T-cell (primary cell): Measurements from ENCODE around the gene PRSS53. TPM values are rescaled to one million over a fixed set of nuclear protein-coding genes. Genes with fewer than 3 reads are reported as not detected.

ENCODE experiments used
- ATAC-seq, 4 experiments: fragments of 200-7000 bp in 3 of 4; fragments of 150-1000 bp in 1 of 4; cut with Tn5 transposase; replicated peaks in 1 of 4; 1 replicate in 3 of 4; 2 replicates in 1 of 4; pipeline ENCODE4 v1.10.0; 2021; ENCODE audit warnings: moderate library complexity in 3 of 4, mild to moderate bottlenecking in 2 of 4, moderate number of reproducible peaks in 1 of 4
- CTCF ChIA-PET, 2 donors: fragments of 300-600 bp; sonication (Branson Sonifier 250); formaldehyde crosslinking; loops; one replicate each; lab custom pipeline; 2022; ENCODE audit warnings: antibody characterized with exemption in 2 of 2; lab: Charles Lee
- POLR2A ChIA-PET, 2 donors: fragments of 300-600 bp; sonication (Branson Sonifier 250); formaldehyde crosslinking; loops; one replicate each; lab custom pipeline; 2022; ENCODE audit warnings: antibody characterized with exemption in 2 of 2; lab: Charles Lee
- DNase-seq, 35 experiments: peaks; one replicate each; pipeline versions ENCODE4 v3.0.0 to v3.0.0-alpha.2; 2013 to 2023
- H3K27ac ChIP-seq: one replicate; pipeline ENCODE4 v1.5.1; 2013; ENCODE audit warnings: low read length
- H3K27me3 ChIP-seq, 2 experiments: replicated peaks in 1 of 2; 1 replicate in 1 of 2; 2 replicates in 1 of 2; pipeline versions ENCODE4 v1.6.1 to v1.7.0; 2013; ENCODE audit warnings: low read length in 1 of 2, mixed read lengths in 1 of 2; ENCODE audit not compliant: control insufficient read depth in 2 of 2, insufficient read depth in 2 of 2; ENCODE audit errors: extremely low read depth in 1 of 2
- H3K36me3 ChIP-seq, 2 donors: 1 replicate in 1 of 2; 2 replicates in 1 of 2; pipeline versions ENCODE4 v1.6.1 to v1.7.0; 2013; ENCODE audit warnings: low read length in 1 of 2; ENCODE audit not compliant: control insufficient read depth in 2 of 2, insufficient read depth in 1 of 2; ENCODE audit errors: extremely low read depth in 1 of 2
- H3K4me1 ChIP-seq, 2 experiments: 1 replicate in 1 of 2; 2 replicates in 1 of 2; pipeline versions ENCODE4 v1.6.1 to v1.7.0; 2013; ENCODE audit warnings: low read length in 2 of 2, mixed read lengths in 1 of 2; ENCODE audit not compliant: insufficient read depth in 2 of 2, control insufficient read depth in 1 of 2; ENCODE audit errors: extremely low read depth in 1 of 2
- H3K4me3 ChIP-seq, 2 donors: 1 replicate in 1 of 2; 2 replicates in 1 of 2; pipeline versions ENCODE4 v1.5.1 to v1.7.0; 2013; ENCODE audit warnings: mild to moderate bottlenecking in 2 of 2, low read length in 1 of 2, moderate library complexity in 1 of 2; ENCODE audit not compliant: control insufficient read depth in 1 of 2; ENCODE audit errors: extremely low read depth in 1 of 2
- H3K9me3 ChIP-seq: 2 replicates; pipeline ENCODE4 v1.7.0; 2013
- H3K27ac Mint-ChIP-seq, 2 donors: one replicate each; pipeline ENCODE4 v1.8.0; 2020 to 2021; ENCODE audit warnings: mild to moderate bottlenecking in 2 of 2, mixed read lengths in 2 of 2
- H3K27me3 Mint-ChIP-seq, 2 donors: one replicate each; pipeline ENCODE4 v1.8.0; 2021 to 2022; ENCODE audit warnings: mixed read lengths in 2 of 2
- H3K36me3 Mint-ChIP-seq: one replicate; pipeline ENCODE4 v1.8.0; 2021; ENCODE audit warnings: mixed read lengths
- H3K4me1 Mint-ChIP-seq, 3 donors: one replicate each; pipeline ENCODE4 v1.8.0; 2020 to 2022; ENCODE audit warnings: mixed read lengths in 3 of 3, mild to moderate bottlenecking in 1 of 3
- H3K4me3 Mint-ChIP-seq, 3 donors: one replicate each; pipeline ENCODE4 v1.8.0; 2020 to 2022; ENCODE audit warnings: mild to moderate bottlenecking in 3 of 3, mixed read lengths in 3 of 3, moderate library complexity in 3 of 3
- H3K9me3 Mint-ChIP-seq, 3 donors: one replicate each; pipeline ENCODE4 v1.8.0; 2020 to 2022; ENCODE audit warnings: mixed read lengths in 3 of 3
- WGBS: methylation state at CpG from one replicate; pipeline ENCODE4 v1.1.5; 2013; ENCODE audit warnings: missing lambda C conversion rate; ENCODE audit not compliant: insufficient coverage; 5-methylcytosine and 5-hydroxymethylcytosine counted together
- total RNA-seq, 35 experiments: library from RNA in 6 of 35; stranded (reverse) in 6 of 35; fragments of 120-200 nt in 1 of 35; gene quantifications; one replicate each; pipeline versions ENCODE4 v1.2.1 to v1.2.4 and lab custom pipeline; 2013 to 2026

PRSS53 gene
- total RNA-seq, 5 donors from 2014 or later (not counting 1 experiment from before 2014, with no cell fraction given) = 4.5 to 15.3 (median 13.1) TPM

DNA sequence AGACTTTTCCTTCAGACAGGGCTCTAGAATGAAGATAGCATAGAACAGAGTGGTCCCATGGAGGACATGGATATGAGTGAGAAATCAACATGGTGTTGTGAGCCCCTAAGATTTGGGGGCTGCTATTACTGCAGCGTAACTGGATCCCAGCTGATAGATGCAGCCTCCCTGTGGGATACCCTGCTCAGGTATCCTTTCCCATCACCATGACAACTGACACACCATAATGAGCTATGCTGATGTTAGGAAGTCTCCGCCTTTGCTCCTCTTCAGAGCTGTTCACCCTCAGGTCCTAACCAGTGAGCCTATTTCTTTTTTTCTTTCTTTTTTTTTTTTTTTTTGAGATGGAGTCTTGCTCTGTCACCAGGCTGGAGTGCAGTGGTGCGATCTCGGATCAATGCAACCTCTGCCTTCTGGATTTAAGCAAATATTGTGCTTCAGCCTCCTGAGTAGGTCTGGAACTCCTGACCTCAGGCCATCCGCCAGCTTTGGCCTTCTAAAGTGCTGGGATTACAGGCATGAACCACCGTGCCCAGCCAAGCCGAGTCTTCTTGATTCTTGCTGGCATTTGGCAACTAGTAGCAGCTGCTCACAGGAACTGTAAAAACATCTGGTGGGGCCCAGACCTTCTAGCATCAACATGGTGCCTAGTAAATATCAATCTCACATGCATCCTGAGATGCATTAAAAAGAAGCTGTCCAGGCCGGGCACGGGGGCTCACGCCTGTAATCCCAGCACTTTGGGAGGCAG, 38.3 kb downstream of the PRSS53 start:
- Mint-ChIP-seq H3K27ac (no peak overlapping the region), H3K4me1 (peaks cover 0 to 2% (median 0%) of the 10 kb centered on the region in 3 donors), H3K9me3 (no peaks in the 10 kb centered on the region), H3K27me3 (no peaks in the 10 kb centered on the region), H3K4me3 (no peak overlapping the region), H3K36me3 (peaks cover 3% of the 10 kb centered on the region)
- Histone ChIP-seq H3K36me3 (no peaks in the 10 kb centered on the region), H3K27ac (no peak overlapping the region), H3K4me1 (no peaks in the 10 kb centered on the region), H3K9me3 (no peaks in the 10 kb centered on the region), H3K4me3 (no peak overlapping the region), H3K27me3 (no peaks in the 10 kb centered on the region)
- POLR2A ChIA-PET = interaction anchor here in 1 of 2 donors (0.6 kb wide), 1 partner anchor 705 kb away, joined by 11 read pairs; no protein-coding TSS in a partner anchor
- DNase-seq (no peak), ATAC-seq (no peak)
- 92% methylated on average over 8 of the region's 10 CpGs for WGBS
- CTCF ChIA-PET = interaction anchor here in 1 of 2 donors (0.6 kb wide), 1 partner anchor 13 kb away, joined by 3 read pairs; no protein-coding TSS in a partner anchor

DNA sequence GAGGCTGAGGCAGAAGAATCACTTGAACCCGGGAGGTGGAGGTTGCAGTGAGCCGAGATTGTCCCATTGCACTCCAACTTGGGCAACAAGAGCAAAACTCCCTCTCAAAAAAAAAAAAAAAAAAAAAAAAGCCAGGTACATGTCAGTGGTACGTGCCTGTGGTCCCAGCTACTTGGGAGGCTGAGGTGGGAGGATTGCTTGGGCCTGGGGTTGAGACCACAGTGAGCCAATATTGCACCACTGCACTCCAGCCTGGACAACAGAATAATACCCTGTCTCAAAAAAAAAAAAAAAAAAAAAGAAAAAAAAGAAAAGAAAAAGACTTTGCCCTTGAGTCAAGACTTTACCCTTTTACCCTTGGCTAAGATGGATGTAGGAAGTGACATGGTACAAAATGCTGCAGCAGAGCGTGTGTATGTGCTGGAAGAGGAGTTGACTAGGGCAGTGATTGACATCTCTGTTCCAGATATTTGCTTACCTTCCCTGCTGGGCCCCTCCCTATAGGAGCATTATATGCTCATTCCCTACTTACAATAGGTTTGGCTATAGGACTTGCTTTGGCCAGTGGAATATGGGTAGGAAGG, 44.8 kb downstream of the PRSS53 start:
- Mint-ChIP-seq H3K4me3 (no peak overlapping the region), H3K4me1 (no peaks in the 10 kb centered on the region), H3K36me3 (peaks cover 11% of the 10 kb centered on the region), H3K9me3 (no peaks in the 10 kb centered on the region), H3K27me3 (no peaks in the 10 kb centered on the region), H3K27ac (no peak overlapping the region)
- ChIA-PET POLR2A (no interaction called here), CTCF (no interaction called here)
- ATAC-seq (no peak), DNase-seq (no peak)
- Histone ChIP-seq H3K4me3 (no peak overlapping the region), H3K36me3 (peaks cover 5 to 27% of the 10 kb centered on the region in 2 donors), H3K27me3 (no peaks in the 10 kb centered on the region), H3K9me3 (no peaks in the 10 kb centered on the region), H3K27ac (no peak overlapping the region), H3K4me1 (no peaks in the 10 kb centered on the region)
- no CpG with 5 or more reads among the region's 4 CpGs for WGBS

DNA sequence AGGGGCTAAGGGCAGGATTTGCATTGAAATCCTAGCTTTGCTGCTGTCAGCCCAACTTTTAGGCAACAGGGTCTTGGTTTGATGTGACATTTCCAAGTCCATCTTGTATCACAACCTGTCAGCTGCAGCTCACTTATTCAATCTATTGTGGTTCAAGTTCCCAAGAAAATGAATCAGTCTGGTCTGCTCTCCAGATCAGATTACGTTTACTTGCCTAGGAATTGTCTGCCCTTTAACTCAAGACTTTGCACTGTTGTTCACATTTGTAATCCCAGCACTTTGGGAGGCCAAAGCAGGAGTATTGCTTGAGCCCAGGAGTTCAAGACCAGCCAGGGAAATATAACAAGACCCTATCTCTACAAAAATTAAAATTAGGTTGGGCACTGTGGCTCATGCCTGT, 45.4 kb downstream of the PRSS53 start:
- Mint-ChIP-seq H3K4me3 (no peak overlapping the region), H3K27me3 (no peaks in the 10 kb centered on the region), H3K9me3 (no peaks in the 10 kb centered on the region), H3K27ac (no peak overlapping the region), H3K4me1 (no peaks in the 10 kb centered on the region), H3K36me3 (peaks cover 16% of the 10 kb centered on the region)
- Histone ChIP-seq H3K27ac (no peak overlapping the region), H3K4me1 (no peaks in the 10 kb centered on the region), H3K27me3 (no peaks in the 10 kb centered on the region), H3K36me3 (peaks cover 6 to 33% of the 10 kb centered on the region in 2 donors), H3K4me3 (no peak overlapping the region), H3K9me3 (no peaks in the 10 kb centered on the region)
- 91% methylated on average over 1 of the region's 1 CpG for WGBS
- DNase-seq = no peak
- POLR2A ChIA-PET = no interaction called here
- CTCF ChIA-PET = interaction anchor here in 1 of 2 donors (0.5 kb wide), 1 partner anchor 20 kb away, joined by 3 read pairs; no protein-coding TSS in a partner anchor
- ATAC-seq = no peak

DNA sequence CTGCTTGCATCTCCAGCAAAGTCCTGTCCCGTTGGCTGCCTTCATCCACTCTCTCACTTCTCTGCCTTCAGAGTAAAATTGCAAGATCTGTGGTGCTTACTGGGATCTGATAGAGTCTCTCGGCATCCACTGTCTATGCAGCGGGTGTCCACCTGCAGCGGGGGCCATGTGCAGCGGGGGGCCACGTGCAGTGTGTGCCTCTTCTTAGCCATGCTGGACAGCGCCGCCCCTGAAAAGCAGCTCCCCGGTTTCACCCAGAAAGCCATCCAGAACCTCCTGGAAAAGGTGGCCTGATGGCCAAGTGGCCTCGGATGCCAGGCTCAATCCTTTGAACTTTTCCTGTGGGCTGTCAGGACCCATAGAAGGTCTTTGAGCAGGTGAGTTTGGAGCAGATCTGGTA, 45.9 kb downstream of the PRSS53 start:
- CTCF ChIA-PET = interaction anchor here in 1 of 2 donors (0.5 kb wide), 1 partner anchor 19 kb away, joined by 3 read pairs; no protein-coding TSS in a partner anchor
- H3K27ac ChIP-seq = no peak overlapping the region
- WGBS = 97% methylated on average over 9 of the region's 10 CpGs

DNA sequence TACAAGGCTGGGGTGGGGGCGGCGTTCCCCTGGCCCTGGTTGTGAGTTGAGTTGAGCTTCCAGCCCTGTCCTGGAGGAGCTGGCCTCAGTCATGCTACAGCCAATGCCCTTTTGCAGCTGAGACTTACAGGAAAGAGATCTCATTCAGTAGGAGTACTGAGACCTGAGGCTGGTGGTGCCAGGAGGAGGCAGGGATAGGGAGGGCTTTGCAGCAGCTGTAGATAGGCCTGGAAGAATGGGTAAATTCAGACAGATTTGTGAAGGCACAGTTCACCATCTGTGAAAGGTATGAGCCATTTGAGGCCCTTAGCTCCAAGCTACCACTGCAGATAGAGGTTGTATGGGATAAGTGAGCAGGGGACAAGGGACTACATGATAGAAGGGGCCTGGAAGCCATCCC, 49.8 kb downstream of the PRSS53 start:
- peaks cover 10 to 16% (median 14%) of the 10 kb centered on the region in 3 donors for H3K4me1 Mint-ChIP-seq
- CTCF ChIA-PET = interaction anchor here in 1 of 2 donors (0.5 kb wide), 1 partner anchor 76 kb away, joined by 3 read pairs; no protein-coding TSS in a partner anchor
- no peak overlapping the region for H3K27ac Mint-ChIP-seq
- peaks cover 0 to 10% of the 10 kb centered on the region in 2 experiments for H3K4me1 ChIP-seq
- H3K9me3 ChIP-seq = no peaks in the 10 kb centered on the region
- H3K27ac ChIP-seq = no peak overlapping the region
- no peaks in the 10 kb centered on the region for H3K27me3 Mint-ChIP-seq
- no peaks in the 10 kb centered on the region for H3K9me3 Mint-ChIP-seq
- H3K36me3 Mint-ChIP-seq = peaks cover 33% of the 10 kb centered on the region
- no peak overlapping the region for H3K4me3 ChIP-seq
- ATAC-seq = no peak
- H3K4me3 Mint-ChIP-seq = no peak overlapping the region
- peaks cover 15 to 60% of the 10 kb centered on the region in 2 donors for H3K36me3 ChIP-seq
- 100% methylated on average over 2 of the region's 2 CpGs for WGBS
- no peak for DNase-seq
- POLR2A ChIA-PET = no interaction called here
- H3K27me3 ChIP-seq = no peaks in the 10 kb centered on the region

More for the DNA sequence above, 45.9 kb downstream of the PRSS53 start:
- Mint-ChIP-seq H3K4me3 (no peak overlapping the region), H3K4me1 (no peaks in the 10 kb centered on the region), H3K36me3 (peaks cover 16% of the 10 kb centered on the region), H3K27ac (no peak overlapping the region), H3K27me3 (no peaks in the 10 kb centered on the region), H3K9me3 (no peaks in the 10 kb centered on the region)
- no peaks in the 10 kb centered on the region for H3K4me1 ChIP-seq
- no peaks in the 10 kb centered on the region for H3K9me3 ChIP-seq
- H3K4me3 ChIP-seq = no peak overlapping the region
- no peak for DNase-seq
- peaks cover 10 to 38% of the 10 kb centered on the region in 2 donors for H3K36me3 ChIP-seq
- POLR2A ChIA-PET = interaction anchor here in 1 of 2 donors (0.6 kb wide), 1 partner anchor 271 kb away, joined by 3 read pairs; no protein-coding TSS in a partner anchor
- no peaks in the 10 kb centered on the region for H3K27me3 ChIP-seq
- ATAC-seq = no peak

DNA sequence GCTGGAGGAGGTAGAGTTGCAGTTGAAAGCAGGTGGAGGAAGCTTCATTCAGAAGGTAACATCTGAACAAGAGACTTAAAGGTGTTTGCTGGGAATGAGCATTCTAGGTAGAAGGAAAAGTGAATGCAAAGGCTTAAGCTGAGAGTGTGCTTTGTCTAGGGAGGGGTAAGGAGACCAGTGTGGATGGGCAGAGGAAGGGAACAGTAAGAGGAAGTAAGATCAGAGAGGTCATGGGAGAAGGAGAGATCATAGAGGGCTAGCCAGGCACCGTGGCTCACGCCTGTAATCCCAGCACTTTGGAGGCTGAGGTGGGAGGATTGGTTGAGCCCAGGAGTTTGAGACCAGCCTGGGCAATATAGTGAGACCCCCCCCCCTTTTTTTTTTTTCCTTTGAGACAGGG, 52.1 kb downstream of the PRSS53 start:
- no peak overlapping the region for H3K4me3 Mint-ChIP-seq
- Histone ChIP-seq H3K27me3 (no peaks in the 10 kb centered on the region), H3K4me3 (no peak overlapping the region), H3K36me3 (peaks cover 10 to 53% of the 10 kb centered on the region in 2 donors), H3K4me1 (peaks cover 0 to 23% of the 10 kb centered on the region in 2 experiments), H3K9me3 (no peaks in the 10 kb centered on the region), H3K27ac (no peak overlapping the region)
- DNase-seq = no peak
- ChIA-PET CTCF (no interaction called here), POLR2A (interaction anchor here in 1 of 2 donors (0.5 kb wide), 1 partner anchor 289 kb away, joined by 3 read pairs; the partner anchor contains the start of gene PHKG2)
- no peaks in the 10 kb centered on the region for H3K9me3 Mint-ChIP-seq
- no peak for ATAC-seq
- WGBS = no CpG with 5 or more reads among the region's 2 CpGs
- H3K27me3 Mint-ChIP-seq = no peaks in the 10 kb centered on the region
- H3K4me1 Mint-ChIP-seq = peaks cover 22 to 29% (median 25%) of the 10 kb centered on the region in 3 donors
- no peak overlapping the region for H3K27ac Mint-ChIP-seq
- peaks cover 30% of the 10 kb centered on the region for H3K36me3 Mint-ChIP-seq
